ENCODE measurements around the gene PPM1L.

PPM1L gene

DNA sequence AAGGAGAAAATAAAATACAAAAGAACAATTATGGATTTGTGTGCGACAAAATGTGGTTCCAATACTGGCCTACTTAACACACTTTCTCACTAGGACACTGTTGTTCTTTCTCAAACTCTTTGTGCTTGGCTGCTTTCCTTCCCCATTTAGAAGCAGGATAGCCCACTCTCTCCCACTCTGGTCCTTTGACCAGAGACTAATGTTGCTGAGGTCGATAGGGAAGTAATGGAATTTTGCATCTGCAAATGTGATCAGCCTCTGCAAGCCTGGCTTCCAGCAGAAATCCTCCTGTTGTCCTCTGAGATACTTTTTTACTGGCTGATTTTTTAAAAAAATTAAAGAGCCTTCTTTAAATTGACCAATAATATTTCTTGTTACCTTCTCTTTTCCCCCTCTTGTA is 71.0 kb downstream of the PPM1L start:
- Histone ChIP-seq H3K79me2 (ENCODE audit: control insufficient read depth, low read length) (no peaks in the 10 kb centered on the region), H4K20me1 (ENCODE audit: control insufficient read depth, insufficient read depth, low read depth, low read length) (no peaks in the 10 kb centered on the region), H3K27me3 (ENCODE audit: control insufficient read depth, low read length) (no peaks in the 10 kb centered on the region), H3K36me3 (ENCODE audit: control insufficient read depth, low read length) (no peaks in the 10 kb centered on the region), H3F3A (ENCODE audit: control insufficient read depth, insufficient read depth) (no peaks in the 10 kb centered on the region), H3K4me3 (ENCODE audit: low read length) (no peak overlapping the region), H3K4me2 (ENCODE audit: low read length) (no peak overlapping the region), H3K27ac (ENCODE audit: low read depth, low read length) (no peak overlapping the region), H3K9me3 (ENCODE audit: control insufficient read depth, insufficient read depth, low read length) (no peaks in the 10 kb centered on the region), H3K9me2 (replicated peaks; ENCODE audit: control insufficient read depth, low read length) (no peaks in the 10 kb centered on the region), H3K4me1 (ENCODE audit: control insufficient read depth, low read length) (no peaks in the 10 kb centered on the region)
- TF ChIP-seq, protein P1, sequence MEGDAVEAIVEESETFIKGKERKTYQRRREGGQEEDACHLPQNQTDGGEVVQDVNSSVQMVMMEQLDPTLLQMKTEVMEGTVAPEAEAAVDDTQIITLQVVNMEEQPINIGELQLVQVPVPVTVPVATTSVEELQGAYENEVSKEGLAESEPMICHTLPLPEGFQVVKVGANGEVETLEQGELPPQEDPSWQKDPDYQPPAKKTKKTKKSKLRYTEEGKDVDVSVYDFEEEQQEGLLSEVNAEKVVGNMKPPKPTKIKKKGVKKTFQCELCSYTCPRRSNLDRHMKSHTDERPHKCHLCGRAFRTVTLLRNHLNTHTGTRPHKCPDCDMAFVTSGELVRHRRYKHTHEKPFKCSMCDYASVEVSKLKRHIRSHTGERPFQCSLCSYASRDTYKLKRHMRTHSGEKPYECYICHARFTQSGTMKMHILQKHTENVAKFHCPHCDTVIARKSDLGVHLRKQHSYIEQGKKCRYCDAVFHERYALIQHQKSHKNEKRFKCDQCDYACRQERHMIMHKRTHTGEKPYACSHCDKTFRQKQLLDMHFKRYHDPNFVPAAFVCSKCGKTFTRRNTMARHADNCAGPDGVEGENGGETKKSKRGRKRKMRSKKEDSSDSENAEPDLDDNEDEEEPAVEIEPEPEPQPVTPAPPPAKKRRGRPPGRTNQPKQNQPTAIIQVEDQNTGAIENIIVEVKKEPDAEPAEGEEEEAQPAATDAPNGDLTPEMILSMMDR (IDR thresholded peaks at IDR 0.05; ENCODE audit: low read depth, low read length, poor library complexity, severe bottlenecking), result no peak
- TF ChIP-seq EZH2phosphoT487 (IDR thresholded peaks at IDR 0.05; ENCODE audit: borderline replicate concordance, low read length), result no peak

DNA sequence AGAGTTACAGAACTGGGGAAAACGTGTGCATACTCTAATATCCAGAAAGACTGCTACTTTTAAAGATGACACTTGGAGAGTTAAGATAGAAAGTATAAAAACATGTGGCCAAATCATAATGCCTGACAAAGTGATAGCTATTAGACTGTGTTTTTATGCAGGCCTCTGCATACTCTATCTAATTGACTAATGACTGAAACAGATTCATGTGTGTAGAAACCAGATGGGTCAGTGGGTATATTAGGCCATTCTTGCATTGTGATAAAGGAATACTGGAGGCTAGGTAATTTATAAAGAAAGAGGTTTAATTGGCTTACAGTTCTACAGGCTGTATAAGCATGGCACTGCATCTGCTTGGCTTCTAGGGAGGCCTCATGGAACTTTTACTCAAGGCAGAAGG is 71.5 kb downstream of the PPM1L start:
- H3F3A ChIP-seq (ENCODE audit: control insufficient read depth, insufficient read depth), result no peaks in the 10 kb centered on the region
- H3K9me2 ChIP-seq (replicated peaks; ENCODE audit: control insufficient read depth, low read length), result no peaks in the 10 kb centered on the region
- TF ChIP-seq EZH2phosphoT487 (IDR thresholded peaks at IDR 0.05; ENCODE audit: borderline replicate concordance, low read length), result no peak
- TF ChIP-seq, protein P1 (IDR thresholded peaks at IDR 0.05; ENCODE audit: low read depth, low read length, poor library complexity, severe bottlenecking), result no peak
- H3K79me2 ChIP-seq (ENCODE audit: control insufficient read depth, low read length), result no peaks in the 10 kb centered on the region
- H4K20me1 ChIP-seq (ENCODE audit: control insufficient read depth, insufficient read depth, low read depth, low read length), result no peaks in the 10 kb centered on the region
- H3K4me2 ChIP-seq (ENCODE audit: low read length), result no peak overlapping the region
- H3K27ac ChIP-seq (ENCODE audit: low read depth, low read length), result no peak overlapping the region
- no peaks in the 10 kb centered on the region for H3K27me3 ChIP-seq (ENCODE audit: control insufficient read depth, low read length)
- no peaks in the 10 kb centered on the region for H3K9me3 ChIP-seq (ENCODE audit: control insufficient read depth, insufficient read depth, low read length)
- no peaks in the 10 kb centered on the region for H3K36me3 ChIP-seq (ENCODE audit: control insufficient read depth, low read length)
- H3K4me1 ChIP-seq (ENCODE audit: control insufficient read depth, low read length), result no peaks in the 10 kb centered on the region
- H3K4me3 ChIP-seq (ENCODE audit: low read length), result no peak overlapping the region

DNA sequence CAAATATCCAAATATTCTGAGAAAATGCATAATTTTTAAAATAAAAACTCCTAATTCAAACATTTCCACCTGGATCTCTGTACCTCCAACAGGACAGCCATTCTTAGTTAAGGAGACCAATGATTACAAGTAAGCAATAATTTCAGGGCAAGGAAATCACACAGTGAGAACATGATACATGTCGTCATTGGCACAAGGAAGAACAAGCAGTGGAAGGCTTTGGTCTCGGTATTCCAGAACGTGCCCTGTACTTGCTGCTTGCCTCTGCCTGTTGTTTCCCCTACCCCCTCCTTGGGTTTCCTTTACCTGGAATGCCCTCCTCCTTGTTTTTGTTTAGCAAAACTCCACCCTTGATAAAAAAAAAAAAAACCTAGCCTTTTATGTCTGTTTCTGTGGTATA is 72.8 kb downstream of the PPM1L start:
- Histone ChIP-seq H4K20me1 (ENCODE audit: control insufficient read depth, insufficient read depth, low read depth, low read length) (no peaks in the 10 kb centered on the region), H3K9me2 (replicated peaks; ENCODE audit: control insufficient read depth, low read length) (no peaks in the 10 kb centered on the region), H3F3A (ENCODE audit: control insufficient read depth, insufficient read depth) (no peaks in the 10 kb centered on the region), H3K27ac (ENCODE audit: low read depth, low read length) (no peak overlapping the region), H3K27me3 (ENCODE audit: control insufficient read depth, low read length) (no peaks in the 10 kb centered on the region), H3K4me2 (ENCODE audit: low read length) (no peak overlapping the region), H3K79me2 (ENCODE audit: control insufficient read depth, low read length) (no peaks in the 10 kb centered on the region), H3K36me3 (ENCODE audit: control insufficient read depth, low read length) (no peaks in the 10 kb centered on the region), H3K4me3 (ENCODE audit: low read length) (no peak overlapping the region), H3K4me1 (ENCODE audit: control insufficient read depth, low read length) (no peaks in the 10 kb centered on the region), H3K9me3 (ENCODE audit: control insufficient read depth, insufficient read depth, low read length) (no peaks in the 10 kb centered on the region)
- TF ChIP-seq EZH2phosphoT487 (IDR thresholded peaks at IDR 0.05; ENCODE audit: borderline replicate concordance, low read length), result no peak
- TF ChIP-seq, protein P1 (IDR thresholded peaks at IDR 0.05; ENCODE audit: low read depth, low read length, poor library complexity, severe bottlenecking), result no peak
